CD4-positive, alpha-beta T cell treated with Interleukin-12 subunit alpha and Interleukin-12 subunit beta, for 1 hour (primary cell): ENCODE results near the gene SYNJ2BP.
"Not testable (repeated sequence)": the region's sequence is repeated elsewhere in the genome, so short reads cannot be mapped to it uniquely, and the experiment has no call there.

Source experiments
- DNase-seq: peaks from one replicate; pipeline ENCODE4 v3.0.0-alpha.2; 2020

Gene SYNJ2BP, protein sequence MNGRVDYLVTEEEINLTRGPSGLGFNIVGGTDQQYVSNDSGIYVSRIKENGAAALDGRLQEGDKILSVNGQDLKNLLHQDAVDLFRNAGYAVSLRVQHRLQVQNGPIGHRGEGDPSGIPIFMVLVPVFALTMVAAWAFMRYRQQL

DNA sequence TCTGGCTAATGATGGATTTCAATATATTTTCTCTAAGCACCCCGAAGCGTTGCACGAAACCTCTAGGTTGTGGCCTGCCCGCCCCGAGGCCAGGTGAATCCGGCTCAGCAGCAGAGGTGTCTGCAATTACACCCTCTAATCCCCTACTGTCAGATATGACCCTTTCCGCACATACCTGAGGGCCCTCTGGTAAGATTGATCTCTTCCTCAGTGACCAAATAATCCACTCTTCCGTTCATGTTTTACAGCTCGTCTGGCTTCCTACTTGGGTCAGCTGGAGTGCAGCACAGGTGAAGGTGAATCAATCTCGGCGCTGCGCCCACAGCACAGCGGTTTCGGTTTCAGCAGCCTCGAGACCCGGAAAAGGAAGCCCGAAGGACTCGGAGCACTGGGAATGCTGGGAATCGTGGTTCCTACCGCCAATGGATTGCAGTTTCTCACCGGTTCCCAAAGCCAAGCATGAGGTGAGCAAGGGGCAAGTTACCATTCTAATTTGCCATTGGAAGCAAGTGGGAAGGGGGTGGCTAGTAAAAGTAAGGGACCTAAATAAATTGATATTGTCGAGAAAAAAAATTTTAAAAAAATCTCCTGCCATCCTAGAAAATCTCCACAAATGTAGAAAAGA is at the start of gene SYNJ2BP:
Gene SYNJ2BP (minus strand): TSS at position 366 of the 625 bp plus-strand sequence. CDS start 127 bp downstream, at position 239.
- DNase-seq, result peak; percentile 53

DNA sequence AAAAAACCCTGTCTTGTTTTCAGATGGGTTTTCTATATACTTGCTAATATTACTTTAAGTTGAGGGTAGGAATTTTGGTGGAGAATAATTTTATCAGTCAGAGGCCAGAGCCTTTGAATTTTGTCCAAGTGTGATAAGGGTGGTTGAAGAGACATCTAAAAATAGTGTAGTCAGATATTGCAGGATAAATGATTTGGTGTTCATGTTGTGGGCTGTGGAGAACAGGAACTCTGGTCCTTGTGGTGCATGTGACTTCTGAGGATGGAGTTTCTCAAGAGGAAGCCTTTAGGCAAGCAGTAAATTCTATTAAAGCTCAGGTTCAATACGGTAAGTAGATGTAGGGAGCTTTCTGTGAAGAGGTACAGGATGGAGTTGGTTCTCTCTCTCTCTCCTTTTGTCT is 37.8 kb upstream of the SYNJ2BP start:
- no peak for DNase-seq

DNA sequence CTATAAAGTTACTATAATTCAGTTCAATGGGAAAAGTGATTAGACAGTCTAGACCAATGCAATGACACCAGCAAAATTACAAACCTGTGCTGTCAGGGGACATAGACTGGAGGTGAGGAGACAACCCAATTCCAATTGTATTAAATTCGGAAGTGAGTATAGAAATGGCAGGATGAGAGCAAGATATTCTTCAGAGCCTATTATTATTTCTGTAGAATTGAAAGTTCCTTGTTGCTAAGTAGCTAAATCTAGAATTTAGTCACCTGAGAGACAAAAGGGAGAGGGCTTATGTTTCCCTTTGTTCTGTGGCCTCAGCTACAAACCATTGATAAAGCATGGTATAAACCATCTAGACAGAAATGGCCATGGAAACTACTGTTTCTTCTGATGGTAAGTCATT is 35.0 kb upstream of the SYNJ2BP start, which contains the start of gene ADAM21:
Gene ADAM21 (plus strand): TSS at position 301 of the 400 bp plus-strand sequence. CDS start 5,326 bp downstream, outside the sequence.
- DNase-seq, result no peak

DNA sequence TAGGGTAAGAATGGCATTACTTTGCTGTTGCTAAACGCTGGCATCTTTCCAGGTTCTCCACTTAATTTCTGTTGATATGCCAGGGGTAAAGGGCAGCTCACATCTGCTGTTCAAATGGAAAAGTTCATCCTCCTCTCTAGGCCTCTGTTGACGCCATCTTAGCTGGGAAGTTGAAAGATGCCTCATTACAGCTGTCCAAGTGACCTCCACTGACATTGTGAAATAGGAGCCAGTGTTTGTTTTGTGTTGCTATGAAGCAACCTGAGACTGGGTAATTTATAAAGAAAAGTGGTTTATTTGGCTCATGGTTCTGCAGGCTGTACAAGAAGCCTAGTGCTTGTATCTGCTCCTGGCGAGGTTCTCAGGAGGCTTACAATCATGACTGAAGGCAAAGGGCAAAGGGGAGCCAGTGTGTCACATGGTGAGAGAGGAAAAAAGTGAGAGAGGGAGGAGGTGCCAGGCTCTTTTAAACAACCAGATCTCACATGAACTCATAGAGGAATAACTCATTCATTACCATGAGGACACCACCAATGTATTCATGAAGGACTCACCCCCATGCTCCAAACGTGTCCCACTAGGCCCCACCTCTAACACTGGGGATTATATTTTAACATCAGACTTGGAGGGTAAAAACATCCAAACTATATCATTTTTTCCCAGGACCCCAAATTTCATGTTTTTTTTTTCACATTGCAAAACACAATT is 31.9 kb upstream of the SYNJ2BP start:
- no peak for DNase-seq

DNA sequence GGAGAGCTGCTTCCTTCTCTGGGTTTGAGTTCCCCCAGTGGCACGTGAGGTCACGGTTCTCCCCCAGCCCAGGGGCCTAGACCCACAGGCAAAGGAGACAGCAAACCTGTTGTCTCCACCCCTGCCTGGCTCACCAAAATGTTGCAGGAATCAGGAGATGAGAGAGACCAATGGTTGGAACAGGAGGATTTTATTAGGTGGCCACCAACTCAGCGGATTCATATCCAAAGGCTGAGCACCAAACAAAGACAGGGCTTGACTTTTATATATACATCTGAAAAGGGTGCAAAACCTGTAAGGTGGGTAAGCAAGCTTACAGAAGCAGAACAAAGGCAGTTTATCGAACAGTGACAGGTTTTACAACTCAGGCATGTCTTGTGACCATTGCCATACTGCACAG is 25.9 kb upstream of the SYNJ2BP start:
- no peak for DNase-seq

DNA sequence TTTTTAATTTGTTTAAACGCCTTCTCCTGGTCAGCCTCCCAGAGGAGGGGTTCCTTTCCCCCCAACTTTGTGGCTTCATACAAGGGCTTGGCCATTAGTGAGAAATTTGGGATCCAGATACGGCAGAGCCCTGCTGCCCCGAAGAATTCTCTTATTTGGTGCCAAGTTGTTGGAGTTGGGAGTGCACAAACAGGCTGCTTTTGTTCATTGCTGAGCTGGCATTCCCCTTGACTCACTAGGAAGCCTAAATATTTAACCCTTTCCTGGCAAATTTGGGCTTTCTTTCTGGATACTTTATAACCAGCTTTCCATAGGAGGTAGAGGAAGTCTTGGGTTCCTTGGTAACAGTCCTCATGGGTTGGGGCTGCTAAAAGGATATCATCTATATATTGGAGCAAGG is 24.8 kb upstream of the SYNJ2BP start:
- no peak for DNase-seq

DNA sequence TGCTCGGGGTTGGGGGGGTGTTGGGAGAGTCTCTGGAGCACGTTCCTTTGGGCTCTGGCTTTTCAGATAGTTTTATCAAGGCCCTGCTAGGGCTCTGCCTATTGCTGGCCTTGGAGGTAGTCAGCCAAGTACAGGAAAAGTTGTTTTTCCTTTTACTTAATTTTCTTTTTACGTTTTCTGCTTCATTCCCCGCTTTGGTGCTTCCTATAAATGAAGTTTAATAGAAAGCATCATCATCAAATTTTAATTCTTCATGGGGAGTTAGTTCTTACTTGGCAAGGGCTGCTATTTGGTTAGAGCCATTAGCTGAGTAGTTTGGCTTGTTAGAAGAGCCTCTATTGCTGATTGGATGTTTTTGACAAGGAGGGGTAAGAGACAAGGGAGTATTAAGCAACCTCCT is 20.0 kb upstream of the SYNJ2BP start:
- DNase-seq, result no peak

DNA sequence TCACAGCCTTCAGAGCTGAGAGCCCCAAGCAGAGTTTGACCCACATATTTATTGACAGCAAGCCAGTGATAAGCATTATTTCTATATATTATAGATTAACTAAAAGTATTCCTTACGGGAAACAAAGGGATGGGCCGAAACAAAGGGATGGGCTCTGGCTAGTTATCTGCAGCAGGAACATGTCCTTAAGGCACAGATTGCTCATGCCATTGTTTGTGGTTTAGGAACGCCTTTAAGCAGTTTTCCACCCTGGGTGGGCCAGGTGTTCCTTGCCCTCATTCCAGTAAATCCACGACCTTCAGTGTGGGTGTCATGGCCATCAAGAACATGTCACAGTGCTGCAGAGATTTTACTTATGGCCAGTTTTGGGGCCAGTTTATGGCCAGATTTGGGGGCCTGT is 9.7 kb upstream of the SYNJ2BP start:
- not testable (repeated sequence) for DNase-seq

DNA sequence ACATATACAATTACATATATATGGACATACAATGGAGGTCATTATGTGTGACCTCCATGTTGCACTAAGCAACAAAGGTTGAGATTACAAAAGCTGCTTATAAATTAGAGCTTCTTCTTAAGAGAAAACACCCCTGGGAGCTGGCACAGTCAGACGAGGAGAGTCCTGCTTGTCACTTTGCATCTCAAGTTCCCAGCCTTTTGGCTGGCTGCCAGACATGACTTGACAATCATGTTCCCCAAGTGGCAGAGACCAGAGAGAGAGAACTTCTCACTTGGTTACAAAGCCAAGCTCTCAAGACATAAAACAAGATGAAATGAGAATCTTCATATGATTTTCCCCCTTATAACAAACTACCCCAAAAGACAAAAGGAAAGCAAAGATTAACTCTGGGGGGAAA is 8.5 kb upstream of the SYNJ2BP start:
- DNase-seq, result no peak

DNA sequence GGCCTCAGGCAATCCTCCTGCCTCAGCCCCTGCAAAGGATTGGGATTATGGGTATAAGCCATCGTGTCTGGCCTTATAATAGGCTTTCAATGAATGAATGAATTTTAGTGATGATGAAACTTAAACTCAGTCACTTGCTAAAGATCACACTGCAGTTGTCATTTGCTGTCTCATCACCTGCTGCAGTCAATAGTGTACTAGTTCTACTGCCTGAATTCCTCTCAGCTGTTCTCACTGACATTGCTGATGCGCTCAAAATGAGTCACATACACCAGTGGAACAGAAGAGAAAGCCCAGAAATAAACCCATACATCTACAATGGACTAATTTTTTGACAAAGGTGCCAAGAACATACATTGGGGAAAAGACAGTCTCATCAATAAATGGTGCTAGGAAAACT is 5.6 kb upstream of the SYNJ2BP start:
- DNase-seq, result no peak

DNA sequence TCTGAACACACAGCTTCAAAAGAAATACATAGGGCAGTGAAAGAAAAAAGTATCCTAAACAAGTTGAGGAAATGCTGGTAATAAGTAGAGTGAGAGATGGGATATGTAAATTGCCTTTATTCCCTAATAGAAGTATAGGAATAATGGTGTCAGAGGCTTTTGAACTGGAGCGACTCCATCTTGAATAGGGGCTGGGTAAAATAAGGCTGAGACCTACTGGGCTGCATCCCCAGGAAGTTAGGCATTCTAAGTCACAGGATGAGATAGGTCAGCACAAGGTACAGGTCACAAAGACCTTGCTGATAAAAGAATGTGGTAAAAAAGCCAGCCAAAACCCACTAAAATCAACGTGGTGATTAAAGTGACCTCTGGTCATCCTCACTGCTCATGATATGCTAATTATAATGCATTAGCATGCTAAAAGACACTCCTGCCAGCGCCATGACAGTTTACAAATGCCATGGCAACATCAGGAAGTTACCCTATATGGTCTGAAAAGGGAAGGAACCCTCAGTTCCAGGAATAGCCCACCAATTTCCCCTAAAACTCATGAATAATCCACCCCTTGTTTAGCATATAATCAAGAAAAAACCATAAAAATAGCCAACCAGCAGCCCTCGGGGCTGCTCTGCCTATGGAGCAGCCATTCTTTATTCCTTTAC is 2.5 kb upstream of the SYNJ2BP start:
- not testable (repeated sequence) for DNase-seq

DNA sequence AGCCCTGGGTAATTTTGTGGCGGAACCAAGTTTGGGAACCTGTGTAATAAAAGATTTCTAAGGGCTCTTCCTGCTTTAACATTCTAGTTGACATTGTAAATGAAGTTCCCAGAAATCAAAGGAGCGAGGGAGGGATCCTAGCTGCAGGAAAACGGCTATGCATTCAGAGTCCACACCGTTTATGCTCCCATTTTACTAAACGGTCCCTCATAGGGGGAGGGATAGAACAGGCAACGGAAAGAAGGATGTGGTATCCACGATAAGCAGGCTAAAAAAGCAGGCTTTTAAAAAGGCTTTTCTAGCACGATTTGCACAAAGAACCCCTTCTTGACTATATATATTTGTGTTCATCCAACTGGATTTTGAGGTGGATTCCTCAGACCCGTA is 559 bp downstream of the SYNJ2BP start:
- no peak for DNase-seq

DNA sequence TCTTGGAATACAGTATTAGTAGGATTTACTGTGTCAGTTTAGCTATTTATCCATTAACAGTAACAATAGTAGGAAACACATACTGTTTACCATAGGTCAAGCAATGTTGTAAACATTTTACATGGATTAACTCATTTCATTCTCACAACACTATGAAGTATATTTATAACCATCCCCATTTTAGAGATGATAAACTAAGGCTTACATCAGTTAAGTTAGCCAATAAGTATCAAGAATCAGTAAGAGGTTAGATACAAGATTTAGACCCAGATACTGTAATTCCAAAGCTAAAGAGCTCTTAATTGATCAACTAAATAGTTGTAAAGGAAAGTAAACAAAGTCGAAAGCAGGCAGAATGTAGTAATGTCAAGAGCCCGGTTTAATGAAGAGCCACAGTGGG is 1.1 kb downstream of the SYNJ2BP start:
- no peak for DNase-seq

DNA sequence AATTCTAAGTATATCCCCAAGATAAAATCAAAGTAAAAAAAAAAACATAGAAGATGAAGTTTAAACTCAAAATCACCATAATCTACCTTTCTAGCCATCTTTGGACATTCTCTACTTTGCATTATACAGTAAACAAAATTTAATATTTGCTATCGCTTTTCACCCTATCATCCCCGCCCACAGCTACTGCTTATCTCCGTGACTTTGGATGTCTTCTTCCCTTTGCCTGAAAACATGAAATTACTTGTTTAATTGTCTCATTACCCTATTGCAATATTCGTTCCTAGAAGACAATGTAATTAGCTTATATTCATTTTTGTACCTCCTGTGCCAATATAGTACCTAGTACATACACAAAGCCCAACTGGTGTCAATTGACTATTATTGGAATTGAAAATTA is 9.3 kb downstream of the SYNJ2BP start:
- DNase-seq, result no peak

DNA sequence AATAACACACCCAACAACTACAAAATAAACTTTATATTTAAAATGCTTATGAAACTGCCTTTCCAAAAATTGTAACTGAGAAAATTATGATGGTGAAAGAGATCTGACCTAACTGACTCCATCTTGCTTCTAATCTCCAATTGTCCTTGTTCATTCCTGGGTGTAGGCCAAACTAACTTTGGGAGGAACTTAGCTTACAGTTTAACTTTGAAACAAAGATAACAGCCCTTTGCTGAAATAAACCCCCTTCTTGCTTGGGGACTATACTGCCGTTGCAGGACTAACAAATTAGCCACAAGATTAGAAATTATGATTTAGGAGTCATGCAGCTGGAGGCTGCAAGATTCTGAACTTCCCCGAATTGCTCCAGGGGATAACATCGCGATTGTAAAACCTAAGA is 10.7 kb downstream of the SYNJ2BP start:
- DNase-seq, result not testable (repeated sequence)

DNA sequence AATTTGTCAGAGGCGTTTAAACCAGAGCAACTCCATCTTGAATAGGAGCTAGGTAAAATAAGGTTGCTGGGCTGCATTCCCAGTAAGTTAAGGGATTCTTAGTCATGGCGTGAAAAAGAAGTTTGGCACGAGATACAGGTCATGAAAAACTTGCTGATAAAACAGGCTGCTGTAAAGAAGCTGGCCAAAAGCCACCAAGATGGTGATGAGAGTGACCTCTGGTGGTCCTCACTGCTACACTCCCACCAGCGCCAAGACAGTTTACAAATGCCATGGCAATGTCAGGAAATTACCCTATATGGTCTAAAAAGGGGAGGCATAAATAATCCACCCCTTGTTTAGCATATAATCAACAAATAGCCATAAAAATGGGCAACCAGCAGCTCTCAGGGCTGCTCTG is 13.6 kb downstream of the SYNJ2BP start:
- DNase-seq, result not testable (repeated sequence)

DNA sequence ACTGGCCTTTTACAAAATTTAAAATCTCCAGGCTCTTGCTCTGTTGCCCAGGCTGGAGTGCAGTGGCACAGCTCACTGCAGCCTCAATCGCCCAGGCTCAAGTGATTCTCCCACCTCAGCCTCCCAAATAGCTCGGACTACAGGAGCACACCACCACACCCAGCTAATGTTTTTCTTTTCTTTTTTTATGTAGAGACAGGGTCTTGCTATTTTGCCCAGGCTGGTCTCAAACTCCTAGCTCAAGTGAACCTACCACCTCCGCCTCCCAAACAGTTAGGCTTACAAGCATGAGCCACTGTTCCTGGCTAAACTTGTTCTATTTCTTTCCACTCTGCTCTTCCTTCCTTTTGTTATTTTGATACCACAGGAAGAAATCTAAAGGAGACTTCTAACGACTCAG is 15.2 kb downstream of the SYNJ2BP start:
- no peak for DNase-seq

DNA sequence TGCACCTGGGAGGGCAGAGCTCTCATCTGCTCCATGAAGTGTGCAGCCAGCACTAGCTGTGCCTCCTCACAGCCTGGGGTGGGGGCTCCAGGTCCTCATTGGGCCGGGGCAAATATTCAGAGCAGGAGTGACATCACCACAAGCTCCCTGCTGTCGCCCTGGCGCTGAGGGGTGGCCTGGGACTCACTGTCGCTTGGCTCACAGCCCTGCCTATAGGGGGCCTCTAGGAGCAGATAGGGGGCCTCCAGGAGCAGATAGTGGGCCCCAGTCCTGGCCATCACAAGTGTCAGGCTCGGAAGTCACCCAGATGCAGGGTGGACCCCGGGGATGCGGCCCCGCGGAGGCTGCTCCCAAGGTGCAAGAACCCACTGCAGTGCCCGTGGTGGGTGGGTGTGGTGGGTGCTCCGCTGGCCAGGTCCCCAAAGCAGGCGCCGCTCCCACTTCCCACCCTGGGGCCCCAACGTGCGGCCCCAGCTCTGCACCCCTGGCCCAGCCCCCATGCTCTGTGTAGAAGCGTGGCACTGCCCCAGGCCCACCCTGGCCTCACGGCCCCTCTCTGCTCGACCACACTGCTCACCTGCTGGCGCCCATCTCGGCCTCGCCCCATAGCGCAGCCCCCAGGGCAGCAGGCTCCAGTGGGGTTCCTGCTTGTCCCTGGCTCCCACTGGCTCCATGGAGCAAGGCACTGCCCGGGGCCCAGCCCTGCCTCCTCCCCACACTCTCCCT is 18.0 kb downstream of the SYNJ2BP start:
- no peak for DNase-seq

DNA sequence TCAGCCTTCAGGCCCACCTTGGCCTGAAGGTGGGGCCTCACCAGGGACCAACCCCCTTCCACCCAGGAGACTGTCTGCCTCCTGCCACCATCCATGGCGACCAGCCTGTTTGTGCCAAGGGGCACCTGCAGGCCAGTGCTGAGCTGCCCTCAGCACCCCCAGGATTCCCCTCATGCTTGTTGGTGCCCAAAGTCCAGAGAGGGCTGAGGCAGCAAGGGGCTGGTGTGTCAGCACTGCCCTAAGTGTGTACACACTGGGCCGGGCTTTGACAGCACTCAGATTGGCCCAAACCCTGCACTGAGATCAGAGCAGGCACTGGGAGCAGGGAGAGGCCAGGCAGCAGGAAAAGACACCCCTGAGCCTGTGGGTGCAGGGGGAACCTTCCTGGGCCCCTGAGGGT is 18.6 kb downstream of the SYNJ2BP start:
- no peak for DNase-seq

DNA sequence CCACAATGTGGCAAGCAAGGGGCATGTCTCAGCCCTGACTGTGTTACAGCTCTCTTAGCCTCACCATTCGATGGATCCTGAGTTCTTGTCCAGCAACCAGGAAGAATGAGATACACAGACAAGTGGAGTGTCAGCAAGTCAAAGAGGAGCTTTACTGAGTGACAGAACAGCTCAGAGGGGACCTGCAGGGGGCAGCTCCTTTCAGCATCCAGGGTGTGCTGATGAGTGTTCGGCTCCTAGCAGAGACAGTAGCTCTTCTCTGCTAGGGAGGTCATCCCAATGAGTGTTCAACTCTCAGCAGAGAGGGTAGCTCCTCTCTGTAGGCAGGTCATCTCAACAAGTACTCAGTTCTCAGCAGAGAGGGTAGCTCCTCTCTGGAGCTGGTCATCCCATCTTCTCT is 19.1 kb downstream of the SYNJ2BP start:
- no peak for DNase-seq

DNA sequence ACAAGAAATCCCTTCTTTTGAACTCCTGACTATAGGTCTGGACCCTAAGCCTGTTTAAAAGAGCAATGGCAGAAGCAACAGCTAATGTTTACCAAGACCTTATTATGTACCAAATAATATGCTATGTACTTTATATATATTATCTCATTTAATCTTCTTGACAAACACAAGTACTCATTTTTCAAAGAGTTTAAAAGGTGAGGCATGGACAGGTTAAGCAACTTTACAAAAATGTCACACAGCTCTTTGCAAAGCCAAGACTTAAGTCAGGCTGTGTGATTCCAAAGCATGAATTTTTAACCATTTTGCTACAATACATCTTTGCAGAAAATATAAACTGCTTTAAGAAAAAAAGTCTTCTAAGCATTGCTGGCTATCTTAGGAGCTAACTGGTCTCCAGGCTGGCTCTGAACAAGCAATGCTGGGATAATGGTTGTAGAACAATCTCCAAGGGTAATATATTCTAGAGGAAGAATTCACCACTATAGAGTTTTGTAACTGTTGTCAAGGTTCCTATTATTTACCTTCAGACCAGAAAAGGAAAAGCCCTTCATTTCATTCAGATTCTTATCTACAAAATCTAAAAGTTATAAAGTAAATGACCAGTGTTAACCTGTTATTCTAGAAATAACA is 22.1 kb downstream of the SYNJ2BP start:
- DNase-seq, result no peak

DNA sequence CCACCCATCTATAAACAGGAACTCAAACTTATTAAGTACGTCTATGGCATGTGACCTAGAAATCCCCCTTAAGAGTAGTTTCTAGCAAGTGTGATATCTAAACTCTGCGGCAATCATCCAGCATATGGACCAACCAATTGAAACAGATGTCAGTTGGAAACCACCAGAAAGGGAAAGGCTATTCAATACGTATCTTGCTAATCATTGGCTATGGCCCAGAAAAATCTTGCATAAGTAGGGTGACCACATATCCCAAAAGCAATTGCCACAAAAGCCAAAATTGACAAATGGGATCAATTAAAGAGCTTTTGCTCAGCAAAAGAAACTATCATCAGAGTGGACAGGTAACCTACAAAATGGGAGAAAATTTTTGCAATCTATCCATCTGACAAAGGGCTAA is 24.2 kb downstream of the SYNJ2BP start:
- DNase-seq, result no peak
